Neutrophil (primary cell): ENCODE measurements around the gene HACE1.

Source experiments
- H3K27ac ChIP-seq: fragments of 200-600 bp; sonication (generic); 2 replicates; pipeline ENCODE4 v1.5.1; 2016; ENCODE audit warnings: mild to moderate bottlenecking, moderate library complexity
- H3K27me3 ChIP-seq: fragments of 200-600 bp; sonication (generic); 2 replicates; pipeline ENCODE4 v1.6.0; 2016; ENCODE audit warnings: mild to moderate bottlenecking
- H3K36me3 ChIP-seq: fragments of 200-600 bp; sonication (generic); 2 replicates; pipeline ENCODE4 v1.5.1; 2017
- H3K4me1 ChIP-seq, 2 experiments: fragments of 200-600 bp in 1 of 2; sonication (generic) in 1 of 2; 1 replicate in 1 of 2; 2 replicates in 1 of 2; pipeline versions ENCODE4 v1.5.1 to v1.6.1; 2013 to 2016; ENCODE audit warnings: low read depth in 1 of 2, low read length in 1 of 2, mild to moderate bottlenecking in 1 of 2, moderate library complexity in 1 of 2; ENCODE audit not compliant: control insufficient read depth in 1 of 2, insufficient read depth in 1 of 2
- H3K4me3 ChIP-seq, 2 experiments: fragments of 200-600 bp in 1 of 2; sonication (generic) in 1 of 2; 1 replicate in 1 of 2; 2 replicates in 1 of 2; pipeline ENCODE4 v1.5.1; 2013 to 2016; ENCODE audit warnings: low read depth in 1 of 2, low read length in 1 of 2, mild to moderate bottlenecking in 1 of 2, moderate library complexity in 1 of 2
- H3K9me3 ChIP-seq: fragments of 200-600 bp; sonication (generic); 2 replicates; pipeline ENCODE4 v1.5.1; 2016
- TF ChIP-seq, protein P1 (sequence below): fragments of 200-600 bp; sonication (generic); IDR thresholded peaks from 2 replicates; pipeline ENCODE4 v1.5.1; 2016; ENCODE audit warnings: antibody characterized with exemption

HACE1 gene

DNA sequence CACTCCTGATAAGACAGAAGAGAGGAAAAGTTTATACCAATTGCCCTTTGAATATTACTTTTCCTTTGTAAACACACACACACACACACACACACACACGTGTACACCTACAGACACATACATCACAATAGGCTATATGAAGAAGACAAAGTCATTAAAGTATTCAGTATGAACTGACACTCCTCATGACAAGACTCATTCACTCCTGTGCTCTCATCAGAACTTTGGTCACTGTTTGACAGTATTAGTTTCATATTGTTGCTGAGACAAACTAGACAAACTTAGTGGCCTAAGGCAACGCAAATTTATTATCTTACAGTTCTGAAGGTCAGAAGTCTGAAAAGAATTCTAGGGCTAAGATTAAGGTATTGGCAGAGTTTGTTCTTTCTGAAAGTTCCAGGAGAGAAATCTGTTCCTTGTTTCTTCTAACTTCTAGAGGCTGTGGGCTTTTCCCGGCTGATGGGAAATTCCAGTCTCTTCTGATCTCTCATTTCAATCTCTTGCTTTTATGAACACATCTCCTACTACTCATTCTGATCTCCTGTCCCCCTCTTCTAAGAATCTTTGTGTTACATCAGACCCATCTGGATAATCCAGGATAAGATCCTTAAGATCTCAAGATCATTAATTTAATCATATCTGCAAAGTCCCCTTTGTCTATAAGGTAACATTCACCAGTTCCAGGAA, 171.3 kb downstream of the HACE1 start:
- TF ChIP-seq, protein P1, sequence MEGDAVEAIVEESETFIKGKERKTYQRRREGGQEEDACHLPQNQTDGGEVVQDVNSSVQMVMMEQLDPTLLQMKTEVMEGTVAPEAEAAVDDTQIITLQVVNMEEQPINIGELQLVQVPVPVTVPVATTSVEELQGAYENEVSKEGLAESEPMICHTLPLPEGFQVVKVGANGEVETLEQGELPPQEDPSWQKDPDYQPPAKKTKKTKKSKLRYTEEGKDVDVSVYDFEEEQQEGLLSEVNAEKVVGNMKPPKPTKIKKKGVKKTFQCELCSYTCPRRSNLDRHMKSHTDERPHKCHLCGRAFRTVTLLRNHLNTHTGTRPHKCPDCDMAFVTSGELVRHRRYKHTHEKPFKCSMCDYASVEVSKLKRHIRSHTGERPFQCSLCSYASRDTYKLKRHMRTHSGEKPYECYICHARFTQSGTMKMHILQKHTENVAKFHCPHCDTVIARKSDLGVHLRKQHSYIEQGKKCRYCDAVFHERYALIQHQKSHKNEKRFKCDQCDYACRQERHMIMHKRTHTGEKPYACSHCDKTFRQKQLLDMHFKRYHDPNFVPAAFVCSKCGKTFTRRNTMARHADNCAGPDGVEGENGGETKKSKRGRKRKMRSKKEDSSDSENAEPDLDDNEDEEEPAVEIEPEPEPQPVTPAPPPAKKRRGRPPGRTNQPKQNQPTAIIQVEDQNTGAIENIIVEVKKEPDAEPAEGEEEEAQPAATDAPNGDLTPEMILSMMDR: no peak
- Histone ChIP-seq H3K9me3 (no peaks in the 10 kb centered on the region), H3K4me1 (peaks cover 9 to 16% of the 10 kb centered on the region in 2 experiments), H3K36me3 (no peaks in the 10 kb centered on the region), H3K4me3 (no peak overlapping the region), H3K27ac (no peak overlapping the region), H3K27me3 (no peaks in the 10 kb centered on the region)

GRCh38 chr6:104686550-104687175, 173.1 kb downstream of the HACE1 start:
- Histone ChIP-seq H3K27me3 (no peaks in the 10 kb centered on the region), H3K4me3 (no peak overlapping the region), H3K9me3 (no peaks in the 10 kb centered on the region), H3K36me3 (no peaks in the 10 kb centered on the region), H3K27ac (no peak overlapping the region), H3K4me1 (peaks cover 14 to 24% of the 10 kb centered on the region in 2 experiments)
- TF ChIP-seq, protein P1: no peak

GRCh38 chr6:104685871-104686549, 173.7 kb downstream of the HACE1 start:
- H3K4me1 ChIP-seq: peaks cover 14 to 24% of the 10 kb centered on the region in 2 experiments
- H3K27ac ChIP-seq: no peak overlapping the region
- no peaks in the 10 kb centered on the region for H3K9me3 ChIP-seq
- H3K27me3 ChIP-seq: no peaks in the 10 kb centered on the region
- H3K4me3 ChIP-seq: no peak overlapping the region
- TF ChIP-seq, protein P1: no peak
- no peaks in the 10 kb centered on the region for H3K36me3 ChIP-seq

DNA sequence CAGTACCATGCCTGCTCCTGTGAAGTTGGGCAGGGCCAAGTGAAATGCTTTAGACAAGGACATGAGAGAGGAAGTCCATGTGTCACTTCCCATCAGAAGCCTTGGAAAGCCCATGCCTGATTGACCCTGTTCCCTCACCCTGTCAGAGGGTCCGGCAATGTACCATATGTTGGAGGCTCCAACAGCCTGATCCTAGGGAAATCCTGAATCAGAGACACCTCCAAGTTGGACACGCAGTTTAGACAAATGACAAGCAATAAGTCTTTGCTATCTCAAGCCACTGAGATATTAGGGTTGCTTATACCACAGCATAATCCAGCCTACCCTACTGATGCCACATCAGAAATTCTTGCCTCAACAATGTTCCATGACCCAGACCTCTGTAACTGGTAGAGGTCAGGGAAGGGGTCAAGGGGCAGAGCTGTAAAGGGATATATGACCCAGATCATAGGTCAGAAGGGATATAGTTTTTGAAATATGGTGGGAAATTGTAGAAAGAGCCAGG, 174.8 kb downstream of the HACE1 start:
- H3K4me3 ChIP-seq: no peak overlapping the region
- no peaks in the 10 kb centered on the region for H3K9me3 ChIP-seq
- H3K36me3 ChIP-seq: no peaks in the 10 kb centered on the region
- no peak overlapping the region for H3K27ac ChIP-seq
- no peaks in the 10 kb centered on the region for H3K27me3 ChIP-seq
- TF ChIP-seq, protein P1: no peak
- peaks cover 14 to 24% of the 10 kb centered on the region in 2 experiments for H3K4me1 ChIP-seq

- no peaks in the 10 kb centered on the region for H3K36me3 ChIP-seq
- no peak overlapping the region for H3K27ac ChIP-seq
- no peak overlapping the region for H3K4me3 ChIP-seq
- peaks cover 14 to 24% of the 10 kb centered on the region in 2 experiments for H3K4me1 ChIP-seq
- H3K27me3 ChIP-seq: no peaks in the 10 kb centered on the region
- TF ChIP-seq, protein P1: no peak
- no peaks in the 10 kb centered on the region for H3K9me3 ChIP-seq
These were observed 175.9 kb downstream of the HACE1 start for GRCh38 chr6:104683809-104684208.
